MV-4-11 (cell line): Measurements from ENCODE around the gene ULK2.
"Not testable (repeated sequence)": the region's sequence is repeated elsewhere in the genome, so short reads cannot be mapped to it uniquely, and the experiment has no call there.

Experiments used
- DNase-seq: peaks from one replicate; lab custom pipeline; 2025; lab: John Stamatoyannopoulos, UW

ULK2 gene

DNA sequence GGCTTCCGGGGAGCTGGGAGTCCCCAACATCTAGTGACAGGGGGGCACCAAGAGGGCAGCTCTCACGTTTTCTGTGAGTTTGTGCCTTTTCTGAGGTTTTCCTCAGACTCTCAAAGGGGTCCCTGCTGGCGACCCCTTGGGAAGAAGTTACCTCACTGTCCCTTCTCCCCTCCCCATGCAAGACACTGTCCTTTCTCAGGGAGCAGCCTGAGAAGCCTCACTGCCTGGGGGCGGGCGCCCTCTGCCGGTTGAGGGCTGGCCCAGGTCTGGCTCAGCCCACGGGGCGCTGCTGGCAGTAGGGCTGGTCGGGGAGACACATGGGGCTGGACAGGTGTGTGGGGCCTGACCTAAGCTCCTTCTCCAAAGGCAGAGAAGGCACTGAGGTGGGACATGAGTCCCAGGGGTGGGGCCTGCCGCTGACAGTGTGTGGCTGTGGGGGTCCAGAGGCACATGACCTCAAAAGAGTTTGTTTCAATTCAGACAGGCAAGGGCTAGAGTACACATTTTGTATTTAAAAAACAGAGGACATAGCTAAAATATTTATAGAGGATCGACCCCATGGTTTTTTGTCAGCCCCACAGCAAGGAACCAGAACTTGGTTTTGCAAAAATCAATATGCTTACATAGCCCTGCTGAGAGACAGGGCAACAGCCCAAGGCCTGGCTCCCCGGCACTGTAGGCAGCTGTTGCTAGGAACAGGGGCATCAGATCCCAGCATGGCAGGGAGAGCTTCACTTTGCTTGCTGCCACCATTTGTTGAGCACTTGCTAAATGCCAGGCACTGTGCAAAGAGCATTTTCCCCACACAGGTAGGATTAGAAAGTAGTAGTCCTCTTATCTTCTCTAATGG is 101.1 kb downstream of the ULK2 start:
- peak; percentile 44 for DNase-seq

DNA sequence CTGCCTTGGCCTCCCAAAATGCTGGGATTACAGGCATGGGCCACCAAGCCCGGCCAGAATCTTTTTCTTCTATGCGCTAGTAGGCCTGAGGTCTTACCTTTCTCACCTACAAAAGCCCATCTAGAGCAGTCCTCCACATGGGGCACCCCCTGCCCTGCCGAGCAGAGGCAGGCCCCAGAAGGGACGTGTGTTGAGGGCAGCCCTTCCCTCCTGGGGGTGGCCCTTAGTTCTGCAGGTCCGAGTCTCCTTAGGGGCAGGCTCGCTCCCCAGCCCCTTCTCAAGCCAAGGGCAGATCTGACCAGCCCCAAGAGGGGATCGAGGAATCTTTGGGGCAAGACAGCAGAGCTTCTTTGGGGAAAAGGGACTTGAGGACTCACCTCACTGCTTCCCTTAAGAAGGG is 101.7 kb downstream of the ULK2 start:
- DNase-seq = no peak

DNA sequence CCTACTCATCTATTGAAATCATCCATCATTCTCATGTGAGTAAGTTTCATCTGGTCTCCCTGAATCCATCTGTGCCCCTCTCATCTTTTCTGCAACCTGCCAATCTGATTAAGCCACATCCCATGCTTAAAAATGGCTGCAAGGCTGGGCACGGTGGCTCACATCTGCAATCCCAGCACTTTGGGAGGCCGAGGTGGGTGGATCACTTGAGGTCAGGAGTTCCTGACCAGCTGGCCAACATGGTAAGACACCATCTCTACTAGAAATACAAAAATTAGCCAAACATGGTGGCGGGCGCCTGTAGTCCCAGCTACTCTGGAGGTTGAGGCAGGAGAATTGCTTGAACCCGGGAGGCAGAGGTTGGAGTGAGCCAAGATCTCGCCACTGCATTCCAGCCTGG is 103.7 kb downstream of the ULK2 start:
- DNase-seq = not testable (repeated sequence)

DNA sequence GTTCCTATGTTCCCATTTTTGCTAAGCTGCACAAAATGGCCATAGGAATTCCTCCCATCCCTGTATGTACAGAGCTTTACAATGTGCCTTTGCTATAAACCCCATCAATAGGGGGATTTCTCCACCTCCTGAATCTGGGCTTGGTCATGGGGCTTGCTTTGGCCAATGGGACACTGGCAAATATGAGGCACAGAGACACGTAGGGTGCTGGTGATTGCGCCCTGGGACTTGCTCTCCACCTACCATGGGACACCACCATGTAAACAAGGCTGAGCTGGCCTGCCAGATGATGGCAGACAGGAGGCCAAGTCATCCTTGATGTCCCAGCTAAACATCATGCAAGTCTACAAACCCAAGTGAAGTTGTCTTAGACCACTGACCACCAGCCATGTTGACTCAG is 104.3 kb downstream of the ULK2 start:
- no peak for DNase-seq

DNA sequence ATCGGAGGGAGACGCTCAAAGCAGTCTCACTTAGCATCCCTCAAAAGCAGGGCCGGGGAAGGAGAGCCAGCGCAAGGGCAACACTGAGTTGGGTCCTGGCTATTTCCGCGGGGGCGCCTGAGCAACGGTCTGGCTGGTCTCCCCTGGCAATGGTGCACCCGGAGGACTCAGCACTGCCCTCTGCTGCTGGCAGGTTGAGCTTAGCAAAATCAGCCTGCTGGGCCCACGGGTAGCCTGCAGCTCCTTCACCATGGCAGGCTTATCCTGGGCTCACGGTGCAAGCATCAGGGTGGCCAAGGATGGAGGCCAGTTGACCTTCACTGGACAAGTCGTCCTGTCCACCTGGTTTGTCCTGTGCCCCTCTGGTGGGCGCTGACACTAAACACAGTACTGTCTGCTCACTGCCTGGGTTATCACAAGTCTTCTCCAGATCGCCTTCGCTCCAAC is 105.2 kb downstream of the ULK2 start:
- DNase-seq = peak; percentile 6

DNA sequence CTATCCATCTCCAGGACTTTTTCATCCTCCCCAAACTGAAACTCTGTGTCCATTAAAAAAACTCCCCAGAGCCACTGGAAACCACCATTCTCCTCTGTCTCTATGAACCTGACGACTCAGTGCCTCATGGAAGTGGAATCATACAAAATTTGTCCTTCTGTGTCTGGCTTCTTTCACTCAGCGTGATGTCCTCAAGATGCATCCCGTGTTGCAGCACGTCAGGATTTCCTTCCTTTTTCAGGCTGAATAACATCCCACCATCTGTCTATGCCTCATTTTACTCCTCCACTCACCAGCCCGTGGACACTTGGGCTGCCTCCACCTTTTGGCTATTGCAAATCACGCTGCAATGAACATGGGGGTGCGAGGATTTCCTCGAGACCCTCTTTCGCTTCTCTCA is 107.0 kb downstream of the ULK2 start:
- no peak for DNase-seq

DNA sequence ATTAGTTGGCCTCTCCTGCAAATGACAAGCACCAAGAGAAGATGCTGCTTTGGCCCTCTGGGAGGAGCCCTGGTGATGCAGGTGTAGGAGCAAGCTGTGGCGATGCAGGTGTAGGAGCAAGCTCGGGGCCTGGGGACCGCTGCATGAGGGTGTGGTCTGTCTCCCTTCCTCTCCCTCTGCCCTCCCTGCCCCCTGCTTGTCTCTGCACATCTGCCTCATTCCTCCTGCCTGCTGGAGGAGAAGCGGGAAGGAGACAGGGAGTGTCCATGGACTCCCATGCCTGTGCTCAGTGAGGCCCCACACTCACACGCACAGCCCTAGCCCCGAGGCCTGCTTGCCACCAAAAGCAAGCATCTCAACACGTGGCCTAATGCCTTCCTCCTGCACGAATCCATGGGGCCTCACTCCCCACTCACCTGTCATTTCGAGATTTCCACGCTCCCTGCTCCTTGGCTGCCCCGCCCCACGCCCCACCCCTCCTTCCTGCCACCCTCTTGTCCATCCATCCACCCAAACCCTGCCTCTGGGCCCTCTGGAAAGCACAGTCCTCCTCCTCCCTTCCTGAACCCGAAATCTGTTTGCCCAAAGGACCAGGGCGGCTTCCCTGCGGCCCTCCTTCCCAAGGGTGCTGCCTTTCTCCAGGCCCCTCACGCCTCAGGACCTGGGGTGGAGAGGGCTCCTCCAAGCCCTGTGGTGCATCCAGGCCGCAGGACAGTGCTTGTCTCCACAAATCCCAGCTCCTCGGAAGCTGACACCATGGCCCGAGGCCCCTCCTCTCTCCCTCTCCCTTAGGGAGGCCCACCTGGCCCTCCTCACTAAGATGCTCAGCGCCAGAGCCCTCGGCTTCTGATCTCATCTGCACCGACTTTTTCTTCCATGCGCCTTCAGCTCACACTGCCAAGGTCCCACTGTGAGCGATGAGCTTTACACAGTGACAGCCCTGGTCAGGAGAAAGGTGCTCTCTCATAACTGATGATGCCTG is 107.9 kb downstream of the ULK2 start:
- no peak for DNase-seq

DNA sequence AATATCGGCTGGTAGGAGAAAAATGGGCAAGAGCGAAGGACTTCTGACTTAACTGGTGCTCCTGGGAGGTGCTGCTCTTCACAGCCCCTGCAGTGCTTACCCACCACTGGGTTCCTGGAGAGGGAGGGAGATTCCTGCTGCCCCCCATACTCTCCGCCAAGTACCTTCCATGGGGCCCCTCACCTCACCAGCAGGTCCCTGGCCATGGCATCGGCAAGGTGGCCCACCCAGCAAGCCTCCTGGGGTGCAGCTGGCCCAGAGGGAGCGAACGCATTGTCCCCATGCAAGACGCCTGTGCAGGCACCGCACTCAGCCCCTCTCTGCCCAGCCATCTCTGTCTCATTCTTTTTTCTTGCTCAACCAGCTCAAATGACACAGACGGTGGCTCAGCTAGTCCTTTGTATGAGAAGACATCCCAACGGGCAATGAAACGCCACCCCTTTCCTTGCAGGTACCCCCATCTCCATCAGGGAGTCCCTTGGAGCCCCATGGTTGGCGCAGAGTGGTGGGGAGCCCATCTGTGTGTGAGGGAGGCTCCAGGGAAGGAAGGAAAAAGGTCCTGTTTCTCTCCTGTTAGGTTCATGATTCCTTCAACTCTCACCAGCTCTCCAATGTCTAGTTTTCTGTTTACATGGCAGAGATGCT is 110.1 kb downstream of the ULK2 start:
- no peak for DNase-seq

DNA sequence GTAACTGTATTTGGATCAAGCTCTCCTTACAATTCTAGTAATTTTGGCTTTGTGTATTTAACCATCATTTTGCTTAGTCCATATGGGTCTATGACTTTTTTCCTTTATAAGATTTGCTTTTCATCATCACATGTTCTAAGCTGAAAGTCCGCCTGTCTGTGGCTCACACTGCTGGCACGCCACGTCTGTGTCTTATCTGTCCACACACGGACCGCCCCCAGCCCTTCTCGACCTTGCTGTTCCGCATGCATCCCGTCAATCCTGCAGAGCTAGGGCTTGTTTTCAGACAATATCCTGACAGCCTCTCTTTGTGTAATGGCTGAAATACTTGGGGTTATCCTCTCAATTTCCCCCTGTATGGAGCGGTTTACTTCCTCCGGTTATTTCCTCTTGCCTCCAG is 111.2 kb downstream of the ULK2 start:
- DNase-seq = no peak

DNA sequence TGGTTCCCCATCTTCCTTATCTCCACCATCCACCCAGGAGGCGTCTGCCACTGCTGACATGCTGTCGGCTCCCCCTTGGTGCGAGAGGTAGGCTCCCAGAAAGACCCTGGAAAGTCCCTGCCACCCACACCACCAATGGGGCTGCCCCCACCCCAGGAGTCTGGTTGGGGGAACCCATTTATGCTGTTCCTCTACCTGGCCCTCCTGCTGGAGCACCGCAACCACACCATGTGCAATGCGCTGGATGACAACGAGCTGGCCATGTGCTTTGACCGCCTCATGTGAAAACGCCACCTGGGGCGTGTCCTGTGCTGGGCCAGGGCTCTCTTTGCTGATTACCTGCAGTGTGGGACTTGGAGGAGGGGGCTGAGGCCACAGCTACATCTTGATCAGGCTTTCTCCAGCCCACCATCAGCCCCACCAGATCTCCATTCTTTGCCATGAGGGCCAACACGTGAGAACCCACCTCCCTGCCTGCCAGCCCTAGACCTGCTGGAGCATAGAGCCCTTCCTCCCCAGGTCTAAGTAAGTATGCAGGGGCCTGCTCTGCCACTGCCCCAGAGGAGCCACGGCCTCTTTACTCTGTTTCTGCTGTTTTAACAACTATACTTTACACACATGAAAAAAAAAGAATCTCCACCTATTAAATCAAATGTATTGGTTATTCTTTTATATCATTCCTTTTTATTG is 111.8 kb downstream of the ULK2 start:
- no peak for DNase-seq

DNA sequence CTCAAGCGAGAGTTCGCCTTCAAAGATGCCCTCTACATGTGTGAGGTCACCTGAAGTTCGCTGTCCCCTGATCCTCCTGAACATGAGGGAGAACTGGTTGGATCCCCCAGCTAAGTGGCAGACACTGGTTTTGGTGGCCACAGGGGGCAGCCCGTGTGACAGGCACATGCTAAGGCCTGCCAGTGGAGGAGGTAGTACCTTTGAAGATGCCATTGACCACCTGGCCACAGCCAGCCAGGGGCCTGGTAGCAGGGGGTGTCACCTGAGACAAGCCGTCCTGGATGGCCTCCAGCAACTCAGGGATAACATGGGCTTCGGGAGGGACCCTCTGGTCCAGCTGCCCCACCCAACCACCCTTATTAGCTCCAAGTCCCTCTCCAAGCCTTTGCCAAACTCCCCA is 112.3 kb downstream of the ULK2 start:
- DNase-seq = no peak

DNA sequence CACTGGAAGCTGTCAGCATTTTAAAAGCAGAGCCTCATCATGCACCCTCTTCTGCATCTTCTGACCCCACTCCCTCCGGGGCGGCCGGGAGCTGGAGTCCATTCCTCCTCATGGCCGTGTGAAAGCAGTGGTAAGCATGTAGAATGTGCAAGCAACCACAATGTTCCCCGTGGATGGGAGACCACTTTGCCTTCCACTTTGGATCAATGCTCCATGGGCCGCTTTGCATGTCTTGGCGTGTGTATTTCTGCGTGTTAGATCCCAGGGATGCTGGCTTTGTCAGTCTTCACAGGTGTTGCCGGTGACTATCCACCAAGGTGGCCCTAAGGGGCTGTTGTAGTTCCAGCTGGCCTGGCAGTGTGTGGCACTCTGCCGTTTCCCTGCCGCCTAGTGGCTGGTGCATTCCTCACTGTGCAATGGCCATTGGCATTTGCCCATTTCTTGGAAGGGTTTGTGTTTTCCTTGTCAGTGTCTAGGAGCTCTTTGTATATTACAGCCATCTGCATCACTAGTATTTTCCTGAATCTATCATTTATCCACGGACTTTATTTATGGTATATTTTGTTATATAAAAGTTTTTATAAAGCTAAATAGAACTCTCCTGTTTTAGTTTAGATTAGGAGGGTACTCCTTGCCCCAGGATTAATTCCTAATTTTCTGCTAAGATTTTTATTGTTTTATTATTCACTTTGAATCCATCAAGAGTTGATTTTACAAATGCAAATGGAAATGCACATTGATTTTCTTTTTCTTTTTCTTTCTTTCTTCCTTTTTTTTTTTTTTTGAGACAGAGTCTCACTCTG is 113.9 kb downstream of the ULK2 start:
- no peak for DNase-seq

DNA sequence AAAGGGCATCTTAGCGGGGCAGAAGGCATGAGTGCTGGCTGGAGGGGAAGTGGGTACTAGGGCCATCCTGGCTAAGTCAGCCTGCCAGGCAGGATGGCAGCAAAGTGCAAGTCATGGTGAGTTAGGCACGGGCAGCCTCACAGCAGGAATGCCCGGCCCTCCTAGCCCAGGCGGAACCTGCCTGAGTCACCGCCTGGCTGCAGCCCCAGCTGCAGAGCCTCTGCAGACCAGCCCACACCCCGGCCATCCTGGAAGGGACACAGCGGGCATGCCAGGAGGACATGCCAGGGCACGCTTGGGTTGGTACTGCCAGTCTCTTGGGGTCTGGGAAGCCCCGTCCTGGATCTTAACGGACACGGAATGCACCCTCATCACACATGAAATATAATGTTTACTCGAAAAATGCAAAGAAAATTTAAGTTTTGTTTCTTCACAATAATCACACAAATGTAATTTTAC is 114.7 kb downstream of the ULK2 start:
- DNase-seq = no peak

DNA sequence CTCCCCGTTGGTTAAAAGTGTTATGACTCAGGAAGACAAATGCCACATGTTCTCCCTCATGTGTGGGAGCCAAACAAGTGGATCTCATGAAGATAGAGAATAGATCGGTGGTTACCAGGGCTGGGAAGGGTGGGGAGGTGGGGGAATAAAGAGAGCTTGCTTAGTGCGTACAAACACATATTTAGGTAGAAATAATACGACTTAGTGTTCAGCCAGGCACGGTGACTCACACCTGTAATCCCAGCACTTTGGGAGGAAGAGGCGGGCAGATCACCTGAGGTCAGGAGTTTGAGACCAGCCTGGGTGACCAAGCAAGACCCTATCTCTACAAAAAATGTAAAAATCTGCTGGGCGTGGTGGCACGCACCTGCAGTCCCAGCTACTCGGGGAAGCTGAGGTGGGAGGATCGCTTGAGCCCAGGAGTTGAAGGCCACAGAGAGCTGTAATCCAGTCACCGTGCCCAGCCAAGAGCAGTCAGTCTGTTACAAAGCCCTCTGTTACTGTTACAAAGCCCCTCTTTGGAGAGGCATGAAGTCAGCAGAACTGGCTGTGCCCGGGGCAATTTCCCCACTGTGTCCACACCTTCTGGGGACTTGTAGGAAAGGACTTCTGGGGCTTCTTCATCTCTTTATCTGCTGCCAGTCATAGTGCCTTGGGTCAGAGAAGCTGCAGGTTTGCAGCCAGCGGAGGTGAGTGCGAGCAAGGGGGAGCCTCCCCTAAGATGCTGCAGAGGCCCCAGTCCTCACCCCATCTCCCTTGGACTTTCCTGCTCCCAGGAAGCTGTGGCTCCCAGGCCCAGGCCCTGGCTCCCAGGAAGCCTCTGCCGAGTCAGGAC is 115.3 kb downstream of the ULK2 start:
- DNase-seq = no peak

DNA sequence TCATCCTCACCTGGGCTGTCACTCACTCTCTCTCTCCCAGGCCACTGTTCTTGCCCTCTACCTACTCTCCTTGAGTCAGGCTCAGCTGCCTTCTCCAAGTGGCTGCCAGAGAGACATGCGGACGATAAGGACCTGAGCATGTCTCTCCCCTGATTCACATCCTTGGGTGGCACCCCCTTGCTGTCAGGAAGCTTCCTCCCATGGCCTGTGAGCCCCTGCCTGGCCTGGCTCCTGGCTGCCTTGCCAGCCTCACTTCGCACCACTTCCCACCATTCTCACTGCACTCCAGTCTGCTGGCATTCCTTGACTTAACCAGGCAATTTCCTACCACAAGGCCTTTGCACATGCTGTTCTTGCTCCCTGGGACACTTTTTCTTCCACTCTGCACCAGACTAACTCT is 116.9 kb downstream of the ULK2 start:
- DNase-seq = no peak

DNA sequence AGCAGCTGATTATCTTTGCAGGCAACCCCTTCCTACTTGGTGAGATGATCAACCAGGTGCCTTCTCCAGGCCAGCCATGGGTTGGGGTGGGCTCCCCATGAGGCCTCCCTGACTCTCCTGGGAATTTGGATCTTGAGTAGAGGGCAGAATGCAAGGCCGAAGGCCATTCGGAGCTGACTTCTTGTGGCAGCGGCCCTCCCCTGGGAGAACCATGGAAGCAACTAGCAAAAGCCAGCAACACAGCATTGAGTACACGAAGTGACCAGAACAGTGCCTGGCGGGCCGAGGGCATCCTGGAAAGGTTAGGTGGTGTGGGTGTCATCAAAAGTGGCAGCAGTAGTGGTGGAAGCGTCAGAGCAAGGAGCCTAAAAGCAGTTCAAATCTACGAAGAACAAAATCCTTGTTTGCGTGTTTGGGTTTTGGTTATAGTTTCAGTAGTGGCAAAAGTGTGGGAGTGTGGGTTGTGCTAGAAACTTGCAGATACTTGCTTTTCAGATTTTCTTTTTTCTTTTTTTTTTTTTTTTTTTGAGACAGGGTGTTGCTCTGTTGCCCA is 117.6 kb downstream of the ULK2 start:
- no peak for DNase-seq

DNA sequence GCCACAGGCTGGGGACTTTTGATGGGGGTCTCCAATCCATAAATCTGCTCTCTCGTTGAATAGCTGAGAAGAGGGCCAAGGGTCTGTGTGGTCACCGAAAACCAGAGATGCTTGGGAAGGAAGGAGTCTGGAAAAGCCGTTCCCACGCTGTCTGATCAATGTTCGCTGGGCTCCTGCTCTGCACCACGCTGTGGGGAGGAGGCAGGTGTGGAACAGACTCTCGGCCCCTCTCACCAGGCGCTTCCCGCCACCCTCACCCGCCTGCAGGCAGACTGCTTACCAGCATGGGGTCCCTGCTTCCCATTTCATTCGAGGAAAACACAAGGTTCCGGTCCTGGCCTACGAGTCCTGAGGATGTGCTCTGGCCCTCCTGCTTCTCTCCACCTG is 118.9 kb downstream of the ULK2 start:
- no peak for DNase-seq

DNA sequence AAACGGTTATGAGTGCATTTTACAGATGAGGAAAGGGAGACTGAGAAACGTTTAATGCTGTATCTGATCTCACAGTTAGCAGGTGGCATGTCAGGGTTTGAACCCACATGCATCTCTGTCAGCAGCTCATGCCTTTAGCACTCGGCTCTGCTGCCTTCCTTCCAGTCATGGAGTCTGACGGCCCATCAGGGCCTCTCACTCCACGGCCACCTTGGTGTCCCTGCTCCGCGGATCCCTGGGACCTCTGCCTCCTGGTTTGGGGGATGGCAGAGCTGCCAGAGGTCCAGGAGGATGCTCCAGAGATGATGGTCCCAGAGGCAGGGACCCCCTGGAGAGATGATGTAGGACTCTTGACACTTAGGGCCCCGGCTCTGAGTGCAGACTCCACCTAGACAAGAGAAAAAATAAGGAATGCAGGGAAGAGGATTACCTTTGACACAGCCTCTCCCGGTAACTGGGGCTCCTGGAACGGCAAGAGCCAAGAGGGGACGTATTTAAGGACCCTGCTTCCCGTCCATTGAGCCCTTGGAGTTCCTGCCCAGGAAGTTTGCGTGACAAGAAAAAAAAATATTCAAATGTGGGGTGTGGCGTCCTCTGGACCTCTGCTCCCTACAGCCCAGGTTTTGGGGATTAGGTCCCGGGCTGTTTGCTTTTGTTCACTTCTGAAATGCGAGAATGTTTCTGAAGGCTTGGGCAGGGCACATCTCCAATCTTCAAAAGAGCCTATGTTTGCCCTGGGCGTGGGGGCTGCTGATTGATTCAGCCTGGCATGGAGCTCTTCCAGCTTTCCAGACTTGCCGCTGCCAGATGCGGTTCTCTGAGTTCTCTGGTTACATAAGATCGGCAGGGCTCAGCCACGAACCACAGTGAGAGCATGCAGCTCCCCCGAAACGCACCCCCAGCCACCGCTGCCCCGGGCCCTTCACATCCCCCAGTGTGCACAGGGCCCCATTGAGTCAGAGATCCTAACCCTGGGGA is 119.6 kb downstream of the ULK2 start, which contains the start of gene ALDH3A1:
Gene ALDH3A1 (minus strand): TSS at position 470 of the 978 bp plus-strand sequence. CDS start 3,169 bp downstream, outside the sequence.
- no peak for DNase-seq
